Activated naive CD8-positive, alpha-beta T cell treated with anti-CD3 and anti-CD28 coated beads, Interleukin-2, amount 50 U/mL, for 24 hours (primary cell): ENCODE results near the gene XRRA1.
"Not testable (repeated sequence)": the region's sequence is repeated elsewhere in the genome, so short reads cannot be mapped to it uniquely, and the experiment has no call there.

ENCODE experiments used
- ATAC-seq: fragments of 150-1000 bp; cut with Tn5 transposase; one replicate; pipeline ENCODE4 v1.10.0; 2021
- DNase-seq: peaks from one replicate; pipeline ENCODE4 v3.0.0; 2021
- H3K27ac Mint-ChIP-seq: one replicate; pipeline ENCODE4 v1.8.0; 2021; ENCODE audit warnings: mild to moderate bottlenecking, mixed read lengths
- H3K27me3 Mint-ChIP-seq: one replicate; pipeline ENCODE4 v1.8.0; 2021; ENCODE audit warnings: mixed read lengths
- H3K36me3 Mint-ChIP-seq: one replicate; pipeline ENCODE4 v1.8.0; 2021; ENCODE audit warnings: low read depth, mixed read lengths
- H3K4me1 Mint-ChIP-seq: one replicate; pipeline ENCODE4 v1.8.0; 2021; ENCODE audit warnings: mixed read lengths
- H3K4me3 Mint-ChIP-seq: one replicate; pipeline ENCODE4 v1.8.0; 2021; ENCODE audit warnings: mild to moderate bottlenecking, moderate library complexity, mixed read lengths
- H3K9me3 Mint-ChIP-seq: one replicate; pipeline ENCODE4 v1.8.0; 2021; ENCODE audit warnings: mixed read lengths

The XRRA1 gene

GRCh38 chr11:74948898-74949752 is at the start of gene XRRA1, which contains the start of gene SPCS2:
Gene XRRA1 (minus strand): TSS chr11:74949091. CDS start chr11:74940878, 8,213 bp downstream.
Gene SPCS2 (plus strand): TSS chr11:74949266. CDS start chr11:74949286, 20 bp downstream.
- peaks cover 24% of the 10 kb centered on the region for H3K36me3 Mint-ChIP-seq
- peak within 1 kb of the TSS; percentile 99 for H3K4me3 Mint-ChIP-seq
- peak within 1 kb of the TSS; percentile 96 for H3K27ac Mint-ChIP-seq
- DNase-seq, result peak; percentile 96
- H3K9me3 Mint-ChIP-seq, result no peaks in the 10 kb centered on the region
- peaks cover 57% of the 10 kb centered on the region for H3K4me1 Mint-ChIP-seq
- ATAC-seq, result peak; percentile 98
- no peaks in the 10 kb centered on the region for H3K27me3 Mint-ChIP-seq

- ATAC-seq, result no peak
- H3K4me3 Mint-ChIP-seq, result no peak overlapping the region
- H3K27me3 Mint-ChIP-seq, result no peaks in the 10 kb centered on the region
- H3K27ac Mint-ChIP-seq, result no peak overlapping the region
- no peaks in the 10 kb centered on the region for H3K9me3 Mint-ChIP-seq
- H3K4me1 Mint-ChIP-seq, result peaks cover 27% of the 10 kb centered on the region
- DNase-seq, result no peak
- H3K36me3 Mint-ChIP-seq, result peaks cover 14% of the 10 kb centered on the region
These were observed 44.0 kb upstream of the XRRA1 start for GRCh38 chr11:74992852-74993251.

- Mint-ChIP-seq H3K9me3 (no peaks in the 10 kb centered on the region), H3K4me1 (peaks cover 27% of the 10 kb centered on the region), H3K27me3 (no peaks in the 10 kb centered on the region), H3K27ac (no peak overlapping the region), H3K4me3 (peak overlapping the region; percentile 92), H3K36me3 (peaks cover 9% of the 10 kb centered on the region)
- DNase-seq, result no peak
- no peak for ATAC-seq
These were observed 42.0 kb upstream of the XRRA1 start for GRCh38 chr11:74990941-74991340.

GRCh38 chr11:74990150-74990549 is 41.3 kb upstream of the XRRA1 start:
- H3K4me3 Mint-ChIP-seq, result peak overlapping the region; percentile 92
- H3K27ac Mint-ChIP-seq, H3K27me3 Mint-ChIP-seq, H3K36me3 Mint-ChIP-seq, DNase-seq, ATAC-seq, H3K9me3 Mint-ChIP-seq: not testable (repeated sequence)
- H3K4me1 Mint-ChIP-seq, result peaks cover 27% of the 10 kb centered on the region

GRCh38 chr11:74989260-74989638 is 40.4 kb upstream of the XRRA1 start:
- Mint-ChIP-seq H3K9me3 (no peaks in the 10 kb centered on the region), H3K4me1 (peaks cover 27% of the 10 kb centered on the region), H3K27me3 (no peaks in the 10 kb centered on the region), H3K36me3 (peaks cover 7% of the 10 kb centered on the region), H3K27ac (peak overlapping the region; percentile 53), H3K4me3 (peak overlapping the region; percentile 92)
- DNase-seq, result no peak
- ATAC-seq, result no peak

GRCh38 chr11:74988541-74989259 is 39.8 kb upstream of the XRRA1 start, which contains the start of gene NEU3:
Gene NEU3 (plus strand): TSS chr11:74988933. CDS start chr11:74989061, 128 bp downstream.
- ATAC-seq (peak; percentile 97), DNase-seq (peak; percentile 84)
- Mint-ChIP-seq H3K9me3 (no peaks in the 10 kb centered on the region), H3K27me3 (no peaks in the 10 kb centered on the region), H3K4me1 (peaks cover 27% of the 10 kb centered on the region), H3K4me3 (peak within 1 kb of the TSS; percentile 92), H3K27ac (peak within 1 kb of the TSS; percentile 53), H3K36me3 (peaks cover 7% of the 10 kb centered on the region)

GRCh38 chr11:74984730-74985129 is 35.8 kb upstream of the XRRA1 start:
- ATAC-seq, result no peak
- Mint-ChIP-seq H3K27me3 (no peaks in the 10 kb centered on the region), H3K4me3 (no peak overlapping the region), H3K9me3 (no peaks in the 10 kb centered on the region), H3K36me3 (peaks cover 6% of the 10 kb centered on the region), H3K4me1 (peaks cover 6% of the 10 kb centered on the region), H3K27ac (no peak overlapping the region)
- DNase-seq, result no peak

- Mint-ChIP-seq H3K4me3 (no peak overlapping the region), H3K4me1 (no peaks in the 10 kb centered on the region), H3K9me3 (no peaks in the 10 kb centered on the region), H3K36me3 (peaks cover 10% of the 10 kb centered on the region), H3K27ac (no peak overlapping the region), H3K27me3 (no peaks in the 10 kb centered on the region)
- DNase-seq (no peak), ATAC-seq (no peak)
These were observed 35.2 kb upstream of the XRRA1 start for GRCh38 chr11:74984070-74984469.

- no peak overlapping the region for H3K4me3 Mint-ChIP-seq
- H3K4me1 Mint-ChIP-seq, result no peaks in the 10 kb centered on the region
- no peak overlapping the region for H3K27ac Mint-ChIP-seq
- no peaks in the 10 kb centered on the region for H3K27me3 Mint-ChIP-seq
- H3K9me3 Mint-ChIP-seq, result no peaks in the 10 kb centered on the region
- peaks cover 18% of the 10 kb centered on the region for H3K36me3 Mint-ChIP-seq
- DNase-seq (no peak), ATAC-seq (no peak)
These were observed 33.0 kb upstream of the XRRA1 start for GRCh38 chr11:74981888-74982287.

- H3K9me3 Mint-ChIP-seq, result no peaks in the 10 kb centered on the region
- H3K27me3 Mint-ChIP-seq, result no peaks in the 10 kb centered on the region
- no peak overlapping the region for H3K4me3 Mint-ChIP-seq
- peaks cover 24% of the 10 kb centered on the region for H3K36me3 Mint-ChIP-seq
- no peak overlapping the region for H3K27ac Mint-ChIP-seq
- H3K4me1 Mint-ChIP-seq, result no peaks in the 10 kb centered on the region
- no peak for ATAC-seq
- DNase-seq, result no peak
These were observed 31.7 kb upstream of the XRRA1 start for GRCh38 chr11:74980634-74981033.

- no peak overlapping the region for H3K4me3 Mint-ChIP-seq
- DNase-seq (no peak), ATAC-seq (no peak)
- H3K9me3 Mint-ChIP-seq, result no peaks in the 10 kb centered on the region
- peaks cover 44% of the 10 kb centered on the region for H3K36me3 Mint-ChIP-seq
- no peak overlapping the region for H3K27ac Mint-ChIP-seq
- H3K4me1 Mint-ChIP-seq, result no peaks in the 10 kb centered on the region
- H3K27me3 Mint-ChIP-seq, result no peaks in the 10 kb centered on the region
These were observed 29.1 kb upstream of the XRRA1 start for GRCh38 chr11:74978041-74978440.

GRCh38 chr11:74971424-74971823 is 22.5 kb upstream of the XRRA1 start:
- Mint-ChIP-seq H3K4me1 (no peaks in the 10 kb centered on the region), H3K4me3 (no peak overlapping the region), H3K27ac (no peak overlapping the region), H3K36me3 (peaks cover 61% of the 10 kb centered on the region), H3K9me3 (no peaks in the 10 kb centered on the region), H3K27me3 (no peaks in the 10 kb centered on the region)
- no peak for ATAC-seq
- no peak for DNase-seq

GRCh38 chr11:74970852-74971395 is 22.0 kb upstream of the XRRA1 start:
- no peak for DNase-seq
- no peaks in the 10 kb centered on the region for H3K27me3 Mint-ChIP-seq
- no peaks in the 10 kb centered on the region for H3K9me3 Mint-ChIP-seq
- peaks cover 58% of the 10 kb centered on the region for H3K36me3 Mint-ChIP-seq
- H3K4me3 Mint-ChIP-seq, result no peak overlapping the region
- no peaks in the 10 kb centered on the region for H3K4me1 Mint-ChIP-seq
- ATAC-seq, result no peak
- no peak overlapping the region for H3K27ac Mint-ChIP-seq

- peaks cover 14% of the 10 kb centered on the region for H3K4me1 Mint-ChIP-seq
- ATAC-seq, result no peak
- H3K27ac Mint-ChIP-seq, result no peak overlapping the region
- H3K9me3 Mint-ChIP-seq, result no peaks in the 10 kb centered on the region
- peaks cover 44% of the 10 kb centered on the region for H3K36me3 Mint-ChIP-seq
- no peak overlapping the region for H3K4me3 Mint-ChIP-seq
- no peaks in the 10 kb centered on the region for H3K27me3 Mint-ChIP-seq
- no peak for DNase-seq
These were observed 17.8 kb upstream of the XRRA1 start for GRCh38 chr11:74966651-74967050.
